Osteocyte (in vitro differentiated cells): ENCODE measurements around the gene MNT. TPM values are rescaled to one million over a fixed set of nuclear protein-coding genes. Genes with fewer than 3 reads are reported as not detected.

Source experiments
- DNase-seq: peaks from one replicate; pipeline ENCODE4 v3.0.0; 2021; ENCODE audit warnings: mixed read lengths; ENCODE audit not compliant: unreplicated experiment; ENCODE audit errors: extremely low spot score
- H3K27ac Mint-ChIP-seq: one replicate; pipeline ENCODE4 v1.8.0; 2021; ENCODE audit warnings: mild to moderate bottlenecking, mixed read lengths; ENCODE audit not compliant: unreplicated experiment
- H3K27me3 Mint-ChIP-seq: one replicate; pipeline ENCODE4 v1.8.0; 2021; ENCODE audit warnings: mixed read lengths; ENCODE audit not compliant: unreplicated experiment
- H3K36me3 Mint-ChIP-seq: one replicate; pipeline ENCODE4 v1.8.0; 2021; ENCODE audit warnings: mixed read lengths; ENCODE audit not compliant: unreplicated experiment
- H3K4me1 Mint-ChIP-seq: one replicate; pipeline ENCODE4 v1.8.0; 2021; ENCODE audit warnings: mixed read lengths; ENCODE audit not compliant: unreplicated experiment
- H3K4me3 Mint-ChIP-seq: one replicate; pipeline ENCODE4 v1.8.0; 2021; ENCODE audit warnings: mild to moderate bottlenecking, moderate library complexity, mixed read lengths; ENCODE audit not compliant: unreplicated experiment
- H3K9me3 Mint-ChIP-seq: one replicate; pipeline ENCODE4 v1.8.0; 2021; ENCODE audit warnings: mixed read lengths; ENCODE audit not compliant: unreplicated experiment
- CTCF ChIP-seq: fragments of 200-600 bp; sonication (generic); IDR thresholded peaks from 2 replicates; pipeline ENCODE4 v1.5.0; 2021; ENCODE audit warnings: antibody characterized with exemption, mild to moderate bottlenecking, moderate library complexity
- total RNA-seq: library from RNA; stranded (reverse); gene quantifications from 2 replicates; pipeline ENCODE4 v1.2.1, GENCODE V29; 2021

MNT gene
- total RNA-seq, 1 donor from 2014 or later = 30.4 TPM

DNA sequence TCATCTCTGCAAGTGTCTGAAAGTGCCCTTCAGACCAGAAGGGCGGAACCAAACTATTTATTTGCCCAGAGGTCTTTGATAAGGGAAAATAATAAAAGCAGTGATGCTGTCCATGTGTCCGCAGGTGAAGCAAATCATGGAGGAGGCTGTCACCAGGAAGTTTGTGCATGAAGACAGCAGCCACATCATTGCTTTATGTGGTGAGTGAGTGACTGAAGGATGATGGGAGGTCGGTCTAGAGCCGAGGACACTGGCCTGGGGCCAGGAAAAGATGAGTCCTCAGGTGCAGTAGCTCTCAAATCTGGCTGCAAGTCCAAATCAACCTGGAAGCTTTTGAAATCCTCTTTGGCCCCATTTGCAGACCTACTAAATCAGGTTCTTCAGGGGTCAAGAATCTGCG is 57.4 kb downstream of the MNT start:
- peaks cover 2% of the 10 kb centered on the region for H3K36me3 Mint-ChIP-seq
- peaks cover 14% of the 10 kb centered on the region for H3K4me1 Mint-ChIP-seq

DNA sequence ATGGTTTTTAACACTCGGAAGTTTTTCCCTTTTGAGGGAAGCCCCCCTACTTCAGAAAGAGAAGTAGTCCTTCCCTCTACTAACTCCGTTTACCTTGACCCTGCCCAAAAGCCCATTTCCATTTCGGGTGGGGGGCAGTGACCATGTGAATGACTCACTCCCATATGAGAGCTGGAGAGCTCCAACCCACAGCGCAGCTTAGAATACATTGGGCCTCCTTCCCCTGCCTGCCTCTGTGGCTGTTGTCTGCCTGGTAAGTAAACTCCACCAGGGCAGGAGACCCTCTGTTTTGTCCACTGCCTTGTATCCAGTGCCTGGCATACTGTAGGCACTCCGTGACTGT is 62.6 kb downstream of the MNT start:
- H3K9me3 Mint-ChIP-seq = no peaks in the 10 kb centered on the region
- peak overlapping the region; percentile 72 for H3K4me3 Mint-ChIP-seq
- no peak for TF ChIP-seq CTCF
- H3K27me3 Mint-ChIP-seq = no peaks in the 10 kb centered on the region
- no peak for DNase-seq
- H3K36me3 Mint-ChIP-seq = peaks cover 13% of the 10 kb centered on the region
- peaks cover 25% of the 10 kb centered on the region for H3K4me1 Mint-ChIP-seq
- H3K27ac Mint-ChIP-seq = peak overlapping the region; percentile 63

More for the DNA sequence above, 57.4 kb downstream of the MNT start:
- TF ChIP-seq CTCF = no peak
- Mint-ChIP-seq H3K9me3 (no peaks in the 10 kb centered on the region), H3K4me3 (no peak overlapping the region), H3K27me3 (no peaks in the 10 kb centered on the region), H3K27ac (no peak overlapping the region)
- DNase-seq = no peak

GRCh38 chr17:2337544-2338314 is 63.1 kb downstream of the MNT start:
- DNase-seq = peak; percentile 89

GRCh38 chr17:2336852-2337543 is 63.9 kb downstream of the MNT start, which contains the start of gene SGSM2:
SGSM2 (plus strand) TSS chr17:2337501; CDS start chr17:2337689, 188 bp downstream.
- TF ChIP-seq CTCF = no peak
- no peaks in the 10 kb centered on the region for H3K9me3 Mint-ChIP-seq
- H3K27me3 Mint-ChIP-seq = no peaks in the 10 kb centered on the region
- H3K4me1 Mint-ChIP-seq = peaks cover 25% of the 10 kb centered on the region
- H3K36me3 Mint-ChIP-seq = peaks cover 13% of the 10 kb centered on the region
- peak; percentile 90 for DNase-seq
- H3K27ac Mint-ChIP-seq = peak within 1 kb of the TSS; percentile 94
- H3K4me3 Mint-ChIP-seq = peak within 1 kb of the TSS; percentile 99

More at GRCh38 chr17:2337544-2338314, 63.1 kb downstream of the MNT start:
- no peaks in the 10 kb centered on the region for H3K9me3 Mint-ChIP-seq
- no peaks in the 10 kb centered on the region for H3K27me3 Mint-ChIP-seq
- peaks cover 13% of the 10 kb centered on the region for H3K36me3 Mint-ChIP-seq
- H3K27ac Mint-ChIP-seq = peak overlapping the region; percentile 63
- no peak for TF ChIP-seq CTCF
- H3K4me3 Mint-ChIP-seq = peak overlapping the region; percentile 72
- peaks cover 25% of the 10 kb centered on the region for H3K4me1 Mint-ChIP-seq

GRCh38 chr17:2336215-2336851 is 64.5 kb downstream of the MNT start, which contains the start of gene TSR1:
TSR1 (minus strand) TSS chr17:2336457; CDS start chr17:2336427, 30 bp downstream.
- no peaks in the 10 kb centered on the region for H3K9me3 Mint-ChIP-seq
- TF ChIP-seq CTCF = peak; percentile 30
- peaks cover 11% of the 10 kb centered on the region for H3K36me3 Mint-ChIP-seq
- no peaks in the 10 kb centered on the region for H3K27me3 Mint-ChIP-seq
- peaks cover 25% of the 10 kb centered on the region for H3K4me1 Mint-ChIP-seq
- peak within 1 kb of the TSS; percentile 99 for H3K4me3 Mint-ChIP-seq
- DNase-seq = peak; percentile 96
- H3K27ac Mint-ChIP-seq = peak within 1 kb of the TSS; percentile 94
